HG02840 (cell line): Measurements from ENCODE around the gene BNC2.

Experiments
- ATAC-seq: cut with Tn5 transposase; IDR thresholded peaks from one replicate; pipeline ENCODE4 v1.9.1; 2021; ENCODE audit warnings: mild to moderate bottlenecking, moderate library complexity, moderate number of reproducible peaks; ENCODE audit not compliant: unreplicated experiment, low FRiP score

Gene BNC2

DNA sequence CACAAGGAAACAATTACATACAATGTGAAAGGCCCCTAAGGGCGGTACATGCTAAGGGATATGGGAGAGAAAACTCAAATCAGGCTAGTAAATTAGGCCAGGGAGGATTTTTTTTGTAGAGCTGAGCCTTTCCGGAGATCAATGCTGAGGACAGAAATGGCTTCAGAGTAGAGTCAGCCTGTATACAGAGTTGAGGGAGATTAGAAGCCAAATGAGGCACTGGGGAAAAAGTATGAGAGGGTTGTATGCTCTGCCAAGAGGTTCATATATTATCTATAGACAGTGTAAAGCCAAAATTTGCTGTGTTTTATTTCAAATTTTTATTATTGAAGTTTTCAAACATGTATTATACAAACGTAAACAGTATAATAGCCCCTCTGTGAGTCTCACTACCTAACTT is 103.1 kb downstream of the BNC2 start:
- no peak for ATAC-seq

DNA sequence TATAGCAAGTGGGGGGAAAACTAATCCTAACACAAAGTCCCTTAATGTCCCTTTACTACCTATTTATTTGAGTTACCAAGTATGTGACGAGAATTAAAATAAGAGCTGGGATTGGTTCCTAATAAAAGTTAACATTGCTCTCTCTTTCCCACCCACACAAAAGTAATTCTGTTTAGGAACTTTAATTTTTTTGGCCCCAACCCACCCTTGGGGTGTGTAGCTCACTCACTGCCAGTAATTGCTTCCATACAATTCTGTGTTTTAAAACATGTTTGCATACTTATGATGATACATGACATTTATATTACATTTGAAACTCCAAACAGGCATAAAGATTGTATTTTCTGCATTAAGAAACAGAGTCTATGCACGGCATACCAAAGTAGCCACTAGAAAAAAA is 106.5 kb downstream of the BNC2 start:
- no peak for ATAC-seq

DNA sequence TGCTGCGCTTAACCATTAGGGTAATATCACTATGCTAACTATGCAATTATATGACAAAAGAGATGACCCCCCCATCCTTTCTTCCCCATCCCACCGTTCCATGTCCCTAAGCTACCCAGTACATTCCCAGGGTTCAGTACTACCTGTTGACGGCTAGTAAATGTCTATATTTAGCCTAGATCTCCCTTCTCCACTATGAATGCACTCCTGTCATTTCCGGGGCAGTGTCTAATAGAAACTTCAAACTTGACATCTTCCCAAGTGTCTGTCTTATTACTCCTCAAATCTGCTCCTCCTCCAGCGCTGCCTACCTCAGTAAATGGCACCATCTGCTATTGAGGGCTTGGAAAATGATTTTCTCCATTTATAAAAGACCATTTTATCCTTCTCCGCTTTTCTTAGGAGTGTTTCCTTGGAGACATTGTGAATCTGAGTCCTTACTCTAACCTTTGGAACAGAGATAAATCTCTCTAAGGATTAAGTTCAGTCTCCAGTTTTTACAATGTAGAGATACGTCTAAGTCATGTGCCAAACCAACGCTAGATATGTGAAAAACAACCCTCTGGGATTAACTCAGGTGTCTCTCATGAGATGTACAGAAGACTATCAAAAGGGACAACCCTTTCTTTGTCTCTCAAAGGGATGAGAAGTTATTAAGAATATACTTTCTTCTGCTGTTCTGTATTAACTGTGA is 114.9 kb downstream of the BNC2 start:
- ATAC-seq: no peak

DNA sequence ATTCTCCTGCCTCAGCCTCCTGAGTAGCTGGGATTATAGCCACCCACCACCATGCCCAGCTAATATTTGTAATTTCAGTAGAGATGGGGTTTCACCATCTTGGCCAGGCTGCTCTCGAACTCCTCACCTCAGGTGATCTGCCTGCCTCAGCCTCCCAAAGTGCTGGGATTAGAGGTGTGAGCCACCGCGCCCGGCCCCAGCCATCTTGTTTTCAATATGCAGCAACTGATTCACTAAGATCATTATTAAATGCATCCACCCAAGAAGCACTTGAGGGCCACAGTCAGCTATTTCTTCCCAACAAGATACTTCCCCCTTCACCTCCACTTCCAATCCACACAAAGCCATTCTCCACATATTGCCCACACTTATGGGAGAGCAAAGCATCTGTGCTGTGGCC is 115.8 kb downstream of the BNC2 start:
- ATAC-seq: no peak

DNA sequence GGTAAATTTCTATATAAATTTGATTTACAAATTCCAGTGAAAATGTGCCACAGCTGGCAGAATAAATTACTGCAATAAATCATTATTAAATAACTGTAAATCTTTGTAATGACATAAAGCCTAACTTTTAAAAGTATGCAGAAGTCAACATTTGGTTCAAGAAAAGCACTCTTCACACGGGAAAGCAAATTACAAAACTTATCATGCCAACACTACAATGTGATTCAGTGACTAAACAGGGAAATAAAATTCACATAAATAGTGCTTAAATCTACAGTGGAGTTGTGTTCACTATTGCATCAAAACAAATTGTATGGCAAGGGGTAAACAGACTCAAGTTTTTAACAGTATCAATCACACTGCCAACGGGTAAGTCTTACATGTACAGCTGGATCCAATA is 117.2 kb downstream of the BNC2 start:
- no peak for ATAC-seq

DNA sequence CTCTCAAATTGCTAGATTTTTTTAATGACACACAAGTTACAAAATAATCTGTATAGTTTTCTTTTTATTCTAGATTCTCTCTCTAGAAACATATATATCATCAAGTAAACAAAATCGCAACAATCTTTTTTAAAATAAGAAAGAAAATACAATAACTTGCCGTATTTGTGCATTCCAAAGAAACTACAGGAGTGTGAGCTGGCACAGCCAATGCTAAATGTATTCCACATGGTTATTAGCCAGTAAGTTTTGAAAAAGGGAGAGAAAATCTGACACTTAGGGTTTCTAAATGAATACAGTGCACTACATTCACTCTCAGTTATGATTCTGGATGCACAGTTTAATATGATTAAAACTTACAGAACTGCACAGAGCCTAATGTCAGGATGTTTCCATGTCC is 117.9 kb downstream of the BNC2 start:
- no peak for ATAC-seq

DNA sequence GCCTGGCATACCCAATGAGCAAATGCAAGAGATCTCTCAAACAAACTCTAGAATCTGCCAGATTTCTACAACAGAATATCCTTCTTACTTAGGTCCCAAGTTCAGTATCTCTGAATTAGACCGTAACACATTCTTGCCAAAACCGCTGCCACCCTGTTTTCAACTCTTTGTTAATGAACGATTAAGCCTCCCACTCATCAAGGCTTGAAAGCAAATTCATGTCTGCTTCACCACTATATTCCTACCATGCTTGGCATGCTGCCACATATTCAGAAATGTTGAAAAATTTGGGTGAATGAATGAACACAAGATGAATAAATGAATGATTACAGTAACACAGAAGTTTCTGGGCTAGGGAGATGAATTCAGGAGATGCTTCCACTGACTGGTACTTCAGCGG is 119.9 kb downstream of the BNC2 start:
- no peak for ATAC-seq

DNA sequence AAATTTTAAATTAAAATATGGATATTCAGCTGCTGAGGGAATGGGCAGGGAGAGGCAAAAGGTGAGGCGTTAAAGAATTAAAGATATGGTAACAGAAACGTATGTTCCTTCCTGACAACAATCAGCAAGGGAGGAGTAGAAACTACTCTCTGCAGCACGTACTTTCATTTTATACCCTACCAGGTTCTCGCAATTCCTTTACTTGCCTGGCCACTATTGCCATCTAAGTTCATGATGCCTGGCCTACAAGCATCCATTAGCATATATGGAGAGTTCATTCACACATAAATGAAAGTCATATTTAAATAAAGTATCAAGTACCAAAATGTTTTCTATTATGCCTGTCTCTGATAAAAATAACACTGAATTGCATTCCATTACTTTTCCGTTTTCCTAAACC is 125.1 kb downstream of the BNC2 start:
- ATAC-seq: no peak

DNA sequence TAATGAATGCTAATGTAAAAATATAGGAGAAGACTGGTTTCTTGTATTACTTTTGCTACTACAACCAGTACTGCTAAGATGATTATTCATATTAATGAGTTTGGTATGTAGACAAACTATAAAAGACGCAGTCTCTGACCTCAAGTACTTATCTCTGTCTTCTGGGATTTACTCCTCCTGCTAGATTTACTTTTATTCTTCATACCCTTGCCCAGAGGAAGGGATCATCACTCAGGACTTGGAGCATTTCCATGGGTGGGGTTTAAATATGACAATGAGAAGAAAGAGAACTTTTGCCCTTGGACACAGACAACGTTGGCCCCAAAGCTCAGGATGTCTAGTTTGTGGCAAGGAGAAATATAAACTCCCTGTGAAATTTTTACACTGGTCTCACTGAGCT is 126.1 kb downstream of the BNC2 start:
- no peak for ATAC-seq

DNA sequence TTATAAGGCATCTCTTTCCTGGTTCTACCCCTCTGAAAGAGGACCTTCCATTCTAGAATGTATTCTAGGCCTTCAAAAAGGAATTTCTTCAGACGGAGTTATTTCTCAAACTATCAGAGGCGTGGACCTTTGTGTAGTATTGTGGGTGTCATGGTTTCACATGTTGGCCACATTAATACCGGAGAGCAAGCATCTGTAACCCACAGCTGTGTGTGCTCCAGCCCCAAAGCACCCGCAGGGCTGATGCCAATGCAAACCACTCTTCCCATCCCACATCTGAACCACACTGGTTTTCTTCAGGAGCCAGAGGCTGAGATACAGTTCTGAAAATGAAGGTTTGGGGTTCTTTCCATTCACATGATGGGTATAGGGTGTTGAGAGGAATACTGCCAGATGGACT is 127.1 kb downstream of the BNC2 start:
- ATAC-seq: no peak

DNA sequence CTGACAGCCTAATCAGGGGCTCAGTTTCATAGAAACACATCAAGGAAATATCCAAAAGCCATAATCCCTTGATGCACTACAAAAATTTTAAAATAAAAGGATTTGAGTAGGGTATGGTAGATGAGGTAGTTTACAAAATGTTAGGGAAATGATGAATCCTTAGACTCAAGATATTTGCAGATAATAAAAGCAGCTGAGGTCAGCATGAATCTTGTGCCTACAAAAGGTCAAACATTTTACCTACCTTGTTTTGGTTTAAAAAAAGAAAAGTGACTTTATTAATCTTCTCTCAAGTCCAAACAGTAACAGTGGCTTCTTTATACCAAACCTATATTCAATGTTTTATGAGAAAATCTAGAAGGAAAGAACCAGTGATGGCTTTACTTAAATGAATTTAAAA is 135.5 kb downstream of the BNC2 start:
- ATAC-seq: no peak

DNA sequence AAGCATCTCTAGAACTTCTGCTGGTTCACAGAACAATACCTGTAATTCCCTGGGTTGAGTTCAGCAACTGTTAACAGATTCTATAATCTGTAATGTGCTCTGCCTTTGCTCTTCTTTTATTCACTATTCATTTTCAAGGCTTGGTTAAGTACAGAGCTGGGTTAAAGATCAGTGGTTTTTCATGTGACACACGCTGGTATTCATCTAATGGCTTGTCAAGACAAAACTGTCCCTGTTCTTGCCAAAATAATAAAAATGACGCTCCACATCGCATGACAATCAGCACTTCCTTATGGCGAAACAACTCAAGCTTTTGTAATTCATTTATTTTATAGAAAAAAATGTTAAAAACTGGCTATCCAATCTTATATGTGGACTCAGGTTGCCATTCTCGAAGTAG is 137.9 kb downstream of the BNC2 start:
- no peak for ATAC-seq

DNA sequence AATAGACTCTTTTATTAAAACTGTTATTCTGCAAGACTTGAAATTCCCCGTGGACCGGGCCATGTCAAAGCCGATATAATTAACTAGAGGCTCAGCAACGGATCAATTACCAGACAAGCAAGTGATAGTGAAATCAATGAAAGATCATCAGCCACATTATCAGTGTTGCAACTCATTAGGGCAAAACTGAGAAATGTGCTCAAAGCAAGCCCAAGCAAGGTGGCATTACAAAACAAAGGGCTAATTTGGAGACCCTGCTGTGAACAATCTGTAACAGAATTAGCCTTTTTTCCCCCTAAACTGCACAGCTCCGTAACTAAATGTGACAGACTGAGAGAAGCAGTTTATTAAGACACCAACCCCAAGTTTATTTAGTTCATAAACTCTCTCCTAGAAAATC is 140.3 kb downstream of the BNC2 start:
- ATAC-seq: no peak

DNA sequence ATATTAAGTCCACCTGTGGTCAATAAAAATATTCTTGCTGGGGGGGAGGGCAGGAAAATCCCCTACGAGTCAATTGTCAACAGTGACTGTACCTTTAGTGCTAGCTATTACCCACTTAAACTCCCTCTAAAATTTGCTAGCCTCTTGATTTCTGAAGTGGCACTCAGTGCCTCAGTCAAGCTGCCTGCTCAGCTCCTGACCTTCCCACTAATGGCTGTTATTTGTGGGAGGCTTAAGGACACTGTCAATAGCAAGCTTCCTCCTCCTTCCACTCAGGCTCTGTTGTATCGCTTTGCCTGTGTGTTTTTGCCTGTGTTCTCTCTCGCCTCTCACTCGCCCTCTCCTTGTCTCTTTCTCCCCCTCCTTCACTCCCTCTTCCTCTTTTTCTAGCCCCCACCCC is 140.8 kb downstream of the BNC2 start:
- ATAC-seq: no peak

DNA sequence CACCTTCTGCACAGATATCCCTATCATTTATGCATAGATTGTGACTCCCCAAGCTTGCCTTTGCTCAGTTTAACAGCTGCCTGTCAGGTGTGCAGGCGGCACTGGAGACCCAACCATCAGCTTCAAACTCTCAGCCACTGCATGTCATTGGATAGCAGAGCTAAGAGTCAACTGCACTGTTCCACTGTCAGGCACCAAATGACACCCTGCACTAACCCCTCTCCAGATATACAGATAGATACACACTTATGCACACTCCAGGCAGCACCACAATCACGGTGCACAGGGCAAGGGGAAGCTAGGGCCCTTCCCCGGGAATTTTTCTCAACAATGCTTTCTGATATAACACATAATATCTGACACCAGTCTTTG is 142.3 kb downstream of the BNC2 start:
- no peak for ATAC-seq

DNA sequence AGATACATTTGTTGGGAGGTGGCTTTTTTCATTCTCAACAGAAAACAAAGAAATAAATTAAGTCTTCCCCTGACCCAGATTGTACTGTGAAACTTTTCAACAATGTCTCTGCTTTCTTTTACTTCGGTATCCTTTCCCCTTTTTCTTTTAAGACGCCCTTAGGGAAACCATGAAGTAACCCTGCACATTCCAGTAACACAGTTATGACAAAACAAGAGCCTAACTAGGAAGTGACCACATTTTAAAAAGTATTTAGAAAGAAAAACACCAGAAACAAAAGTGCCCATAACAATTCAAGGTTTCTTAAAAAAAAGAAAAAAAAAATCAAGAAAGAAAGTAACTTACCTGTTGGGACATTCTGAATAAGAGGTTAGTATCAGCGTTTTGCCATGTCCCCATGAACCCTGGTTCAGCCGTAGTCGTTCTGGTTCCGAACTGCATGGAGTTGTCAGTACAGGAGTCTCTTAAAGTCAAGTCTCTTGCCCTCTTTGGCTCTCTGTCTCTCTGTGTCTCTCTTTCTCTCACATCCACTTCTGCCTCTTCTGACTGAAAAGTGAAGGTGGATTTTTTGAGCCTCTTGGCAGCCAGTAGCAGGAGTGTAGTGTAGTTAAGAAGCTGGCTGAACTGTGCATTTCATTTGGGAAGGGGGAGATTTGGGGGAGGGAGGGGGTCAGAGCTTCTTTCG is 142.9 kb downstream of the BNC2 start:
- no peak for ATAC-seq

DNA sequence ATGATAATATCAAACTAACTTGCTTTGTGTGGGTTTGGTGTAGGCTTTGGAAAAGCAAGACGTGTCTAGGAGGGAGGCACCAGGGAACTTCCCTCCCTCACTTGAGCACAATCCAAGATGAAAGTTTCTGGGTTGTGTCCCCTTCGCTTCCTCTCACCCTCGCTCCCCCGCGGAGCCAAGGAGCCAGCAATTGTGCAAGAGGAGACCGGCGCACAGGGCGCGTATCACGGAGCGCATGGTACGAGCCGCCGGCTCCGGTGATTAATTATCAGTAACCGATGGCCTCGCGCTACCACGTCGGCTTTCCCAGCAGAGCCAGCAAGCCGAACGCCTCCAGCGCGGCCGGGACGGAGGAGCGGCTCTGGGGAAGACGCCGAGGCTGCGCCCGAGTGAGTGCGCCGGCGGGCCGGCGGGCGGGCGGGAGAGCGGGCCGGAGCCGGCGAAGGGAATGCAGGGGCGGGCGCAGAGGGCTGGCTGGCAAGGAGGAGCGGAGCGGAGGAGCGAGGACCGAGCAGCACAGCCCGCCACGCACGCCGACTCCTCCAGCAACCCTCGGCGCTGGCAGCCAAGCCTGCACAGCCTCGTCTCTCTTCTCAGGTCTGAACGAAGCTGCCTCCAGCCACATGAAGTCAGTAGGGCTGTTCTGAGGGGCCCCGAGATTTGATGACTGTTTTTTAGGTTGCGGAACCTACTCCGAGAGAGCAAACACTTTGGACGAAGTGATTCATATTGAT is 143.6 kb downstream of the BNC2 start:
- no peak for ATAC-seq

DNA sequence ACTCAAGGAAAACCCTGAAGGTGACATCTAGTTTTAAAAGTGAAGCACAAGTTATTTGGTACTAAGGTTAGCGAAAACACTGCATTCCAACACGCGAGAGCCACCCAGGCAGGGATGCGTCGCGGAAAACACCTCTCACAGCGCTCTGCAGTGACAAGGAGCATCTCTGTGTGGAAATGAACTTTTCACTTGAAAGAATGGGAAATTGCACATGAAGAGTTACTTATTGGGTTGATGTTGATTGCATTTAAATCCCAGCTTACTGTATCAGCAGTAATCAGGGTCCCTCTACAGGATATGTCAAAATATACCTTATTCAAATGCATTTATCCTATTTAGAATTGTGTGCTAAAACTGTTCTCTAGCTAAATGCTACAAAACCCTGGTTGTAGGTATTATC is 144.4 kb downstream of the BNC2 start:
- ATAC-seq: no peak

DNA sequence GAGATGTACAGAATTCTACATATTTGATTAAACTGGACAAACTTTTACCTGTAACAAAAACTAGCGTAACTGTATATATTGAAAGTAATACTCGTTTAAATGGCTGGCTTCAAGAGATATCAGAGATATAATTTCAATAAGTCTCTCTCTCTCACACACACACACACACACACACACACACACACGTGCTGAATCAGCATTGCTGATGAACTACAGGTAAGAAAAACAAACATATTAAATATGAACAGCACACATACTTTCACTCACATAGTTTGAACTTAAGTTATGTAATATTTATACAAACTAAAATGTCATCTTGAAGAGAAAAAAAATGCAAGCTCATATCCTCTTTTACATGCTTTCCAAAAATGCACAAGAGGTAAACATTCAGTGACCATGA is 145.4 kb downstream of the BNC2 start:
- no peak for ATAC-seq

DNA sequence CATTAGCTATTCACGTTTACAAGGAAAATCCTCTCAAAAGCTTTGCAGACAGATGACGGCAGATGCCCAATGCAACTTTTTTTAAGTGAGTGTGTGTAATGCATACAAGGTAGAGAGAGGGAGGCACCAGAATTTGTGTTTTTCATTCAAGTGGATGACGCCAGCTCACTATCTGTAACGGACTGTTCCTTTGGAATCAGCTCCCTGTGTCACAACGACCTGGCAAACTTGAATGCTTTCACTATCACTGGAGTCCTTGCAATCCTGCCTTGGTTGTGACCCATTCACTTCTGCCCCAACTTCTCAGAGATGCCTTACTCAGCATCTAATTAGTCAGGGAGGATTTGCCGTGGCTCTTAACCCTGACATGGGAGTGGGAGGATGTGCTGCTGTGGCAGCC is 148.5 kb downstream of the BNC2 start:
- no peak for ATAC-seq

DNA sequence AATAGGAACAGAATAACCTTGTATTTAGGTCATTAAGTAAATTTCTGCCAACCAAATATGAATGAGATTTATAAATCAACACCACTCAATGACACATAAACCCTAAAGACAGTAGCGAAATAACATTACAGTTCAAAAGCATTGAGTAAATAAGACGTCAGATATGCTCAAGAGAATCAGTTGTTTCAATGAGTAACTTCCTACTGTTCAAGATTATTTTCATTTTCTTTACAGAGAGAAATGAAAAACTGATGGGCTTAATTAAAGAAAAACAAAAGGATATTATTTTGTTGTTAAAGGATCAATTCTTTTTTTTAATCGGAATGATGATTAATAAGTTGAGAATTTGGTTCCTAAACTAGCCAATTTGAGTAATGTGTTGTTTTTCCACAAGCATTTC is 150.1 kb downstream of the BNC2 start:
- ATAC-seq: no peak

DNA sequence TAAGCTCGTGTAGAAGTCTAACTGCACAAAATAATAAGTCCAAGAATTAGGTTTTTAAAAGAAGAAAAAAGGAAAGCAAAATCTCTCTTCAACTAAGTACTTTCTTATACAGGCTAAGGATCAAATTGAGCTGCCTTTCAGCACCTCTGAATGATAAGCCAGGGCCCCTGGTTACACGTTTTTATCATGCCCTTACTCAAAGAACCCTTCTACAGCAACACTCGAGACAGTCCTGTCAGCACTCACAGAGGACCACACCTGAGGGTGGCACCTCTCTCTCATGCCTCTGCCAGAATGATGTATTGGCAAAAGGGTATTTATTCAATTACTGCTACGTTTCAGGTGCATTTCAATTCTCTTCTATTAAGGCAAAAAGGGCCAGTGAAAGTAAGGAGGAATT is 150.5 kb downstream of the BNC2 start:
- ATAC-seq: no peak
